ENCODE data around the gene LRRC3C.

LRRC3C gene

DNA sequence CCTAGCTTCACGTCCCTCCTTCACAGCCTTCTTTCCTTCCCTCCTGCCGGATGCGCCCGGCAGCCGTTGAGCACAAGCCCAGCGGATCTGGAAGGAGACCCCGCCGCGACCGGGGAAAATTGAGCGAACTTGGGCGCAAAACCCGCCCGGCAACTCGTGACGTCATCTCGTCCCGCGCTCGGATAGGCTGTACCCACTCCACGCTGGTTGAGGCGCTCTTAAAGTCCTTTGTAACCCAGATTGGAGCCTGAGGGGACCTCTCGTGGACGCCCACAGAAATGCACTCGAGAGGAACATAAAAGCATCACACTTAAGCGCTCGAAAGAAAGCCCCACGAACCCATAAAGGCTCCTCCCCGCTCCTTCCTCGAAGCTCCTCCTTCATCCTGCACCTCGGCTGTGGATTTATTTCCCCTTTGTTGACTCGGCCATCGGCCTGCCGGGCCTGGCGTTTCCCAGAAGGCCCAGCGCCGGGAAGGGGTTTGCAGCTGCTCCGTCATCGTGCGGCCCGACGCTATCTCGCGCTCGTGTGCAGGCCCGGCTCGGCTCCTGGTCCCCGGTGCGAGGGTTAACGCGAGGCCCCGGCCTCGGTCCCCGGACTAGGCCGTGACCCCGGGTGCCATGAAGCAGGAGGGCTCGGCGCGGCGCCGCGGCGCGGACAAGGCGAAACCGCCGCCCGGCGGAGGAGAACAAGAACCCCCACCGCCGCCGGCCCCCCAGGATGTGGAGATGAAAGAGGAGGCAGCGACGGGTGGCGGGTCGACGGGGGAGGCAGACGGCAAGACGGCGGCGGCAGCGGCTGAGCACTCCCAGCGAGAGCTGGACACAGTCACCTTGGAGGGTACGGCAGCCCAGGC lies 53.0 kb downstream of the LRRC3C start, which contains the start of gene PSMD3:
Gene PSMD3, plus strand, starts transcription at position 457 of the 856 bp plus-strand sequence. Its CDS starts 164 bp downstream, at position 621.
- peak; percentile 72 for FAIRE-seq

DNA sequence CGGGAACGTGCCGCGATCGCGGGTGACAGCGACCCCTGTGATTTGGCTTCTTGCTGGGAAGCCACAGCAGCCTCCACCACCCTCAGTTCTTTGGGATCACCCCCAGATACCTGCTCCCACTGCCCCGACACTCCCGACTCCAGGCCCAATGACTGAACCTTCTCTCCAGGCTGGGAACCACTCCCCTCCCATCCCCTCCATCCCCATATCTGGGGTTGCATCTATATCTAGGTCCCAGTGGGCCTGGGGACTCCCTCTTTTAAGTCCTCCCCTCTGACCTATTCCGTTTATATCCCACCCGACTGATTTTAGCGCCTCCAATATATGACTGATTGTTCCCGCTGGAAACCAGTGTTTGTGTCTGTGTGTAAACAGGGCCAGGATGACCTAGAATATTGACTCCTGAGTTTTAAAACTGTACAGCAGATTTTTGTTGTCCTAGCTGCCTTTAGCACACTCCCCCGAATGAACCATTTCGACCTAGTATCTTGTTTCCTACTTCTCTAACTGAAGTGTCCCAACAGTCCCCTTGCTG lies 53.7 kb downstream of the LRRC3C start:
- FAIRE-seq = no peak

DNA sequence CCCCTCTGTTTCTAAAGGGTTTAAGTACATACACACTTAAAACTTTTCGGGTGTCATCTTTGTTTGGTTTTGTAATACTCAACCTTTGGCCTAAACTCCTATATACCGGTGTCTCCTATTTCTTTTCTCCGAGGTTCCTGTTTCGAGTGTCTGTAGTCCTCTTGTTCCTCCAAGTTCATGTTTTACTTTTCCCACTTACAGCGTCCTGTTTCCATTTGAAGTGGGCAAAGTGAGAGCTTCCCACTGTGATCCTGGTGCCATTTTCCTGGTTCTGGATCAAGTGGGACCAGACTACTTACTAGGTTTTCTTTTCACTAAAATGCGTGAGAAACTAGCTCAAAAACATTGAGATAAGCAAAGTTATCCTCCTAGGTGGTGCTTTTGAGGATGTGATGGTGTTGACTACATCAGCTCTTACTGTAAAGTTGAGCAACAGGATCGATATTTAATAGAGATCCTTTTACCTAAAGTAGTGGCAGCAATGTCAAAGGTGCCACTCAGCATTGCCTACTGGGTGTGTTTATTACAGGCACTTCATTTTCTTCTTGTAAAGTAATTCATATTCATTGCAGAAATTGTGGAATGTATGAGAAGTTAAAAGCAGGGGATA lies 54.3 kb downstream of the LRRC3C start:
- FAIRE-seq = no peak

DNA sequence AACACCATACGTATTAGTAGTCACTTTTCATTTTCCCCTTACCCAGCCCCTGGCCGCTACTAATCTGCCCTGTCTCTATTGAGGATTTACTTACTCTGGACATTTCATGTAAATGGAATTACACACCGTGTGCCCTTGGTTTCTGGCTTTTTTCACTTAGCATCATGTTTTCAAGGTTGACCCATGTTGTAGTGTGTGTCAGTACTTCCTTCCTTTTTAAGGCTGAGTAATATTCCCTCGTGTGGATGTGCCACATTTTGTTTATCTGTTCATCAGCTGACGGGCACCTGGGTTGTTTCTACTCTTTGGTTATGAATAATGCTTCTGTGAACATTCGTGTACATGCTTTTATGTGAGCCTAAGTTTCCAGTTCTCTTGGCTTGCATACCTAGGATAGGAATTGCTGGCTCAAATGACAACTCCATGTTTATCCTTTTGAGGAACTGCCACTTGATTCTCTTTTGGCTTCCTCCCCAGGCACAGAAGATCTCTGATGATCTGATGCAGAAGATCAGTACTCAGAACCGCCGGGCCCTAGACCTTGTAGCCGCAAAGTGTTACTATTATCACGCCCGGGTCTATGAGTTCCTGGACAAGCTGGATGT lies 60.8 kb downstream of the LRRC3C start:
- FAIRE-seq = no peak

DNA sequence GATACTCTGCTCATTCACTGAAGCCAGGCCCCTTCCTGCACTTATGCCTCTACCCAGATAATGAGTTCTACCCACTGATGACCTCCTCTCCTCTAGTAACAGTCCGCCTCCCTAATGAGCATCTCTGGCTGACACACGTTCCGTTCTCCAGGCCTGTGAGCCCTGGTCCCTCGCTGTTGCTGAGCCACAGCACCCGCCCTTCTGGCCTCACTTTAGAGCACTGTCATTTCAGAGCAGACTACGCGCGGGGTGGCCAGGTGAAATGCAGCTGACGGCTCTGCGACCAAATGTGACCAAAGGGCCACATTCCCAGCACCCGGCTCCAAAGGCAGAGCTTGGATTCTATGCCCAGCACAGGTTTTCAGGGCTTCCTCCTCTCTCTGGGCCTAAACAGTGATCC lies 66.9 kb downstream of the LRRC3C start:
- FAIRE-seq = no peak
